Measurements from ENCODE around the gene GRHL1.

- TF ChIP-seq CTCF (IDR thresholded peaks at IDR 0.05) (no peak), RXRA (IDR thresholded peaks at IDR 0.05; ENCODE audit: borderline replicate concordance, low read depth) (no peak), PBX3 (IDR thresholded peaks at IDR 0.05) (no peak), YY1 (IDR thresholded peaks at IDR 0.05; ENCODE audit: low read depth) (no peak)
These were observed 9.5 kb upstream of the GRHL1 start for GRCh38 chr2:9941996-9942390.

All from SK-N-SH (cell line).